Stimulated activated CD8-positive, alpha-beta memory T cell treated with anti-CD3 and anti-CD28 coated beads, Interleukin-15, amount 100 ng/mL, for 48 hours (primary cell): ENCODE data around the gene HPS5.
"Not testable (repeated sequence)": the region's sequence is repeated elsewhere in the genome, so short reads cannot be mapped to it uniquely, and the experiment has no call there.

Experiments
- DNase-seq, 2 donors: peaks; one replicate each; pipeline ENCODE4 v3.0.0-alpha.2; 2020; ENCODE audit warnings: low read depth in 2 of 2

The HPS5 gene

DNA sequence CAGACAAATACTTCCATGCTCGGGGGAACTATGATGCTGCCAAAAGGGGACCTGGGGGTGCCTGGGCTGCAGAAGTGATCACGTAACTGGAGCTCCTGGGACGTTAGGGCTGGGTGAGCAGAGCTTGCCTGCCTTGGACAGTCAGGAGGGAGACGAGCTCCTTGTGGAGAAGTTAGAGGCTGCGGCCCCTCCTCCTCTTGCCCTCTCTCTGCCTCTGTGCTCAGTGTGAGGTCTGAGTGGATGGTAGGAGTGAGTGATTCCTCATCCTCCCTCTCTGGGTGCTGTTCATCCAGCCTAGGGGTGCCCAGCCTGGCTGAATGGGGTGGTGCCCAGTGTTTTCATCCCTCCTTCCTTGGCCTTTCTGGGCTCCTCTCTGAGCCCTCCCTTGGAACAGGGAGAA lies 52.7 kb downstream of the HPS5 start:
- DNase-seq = not testable (repeated sequence)

DNA sequence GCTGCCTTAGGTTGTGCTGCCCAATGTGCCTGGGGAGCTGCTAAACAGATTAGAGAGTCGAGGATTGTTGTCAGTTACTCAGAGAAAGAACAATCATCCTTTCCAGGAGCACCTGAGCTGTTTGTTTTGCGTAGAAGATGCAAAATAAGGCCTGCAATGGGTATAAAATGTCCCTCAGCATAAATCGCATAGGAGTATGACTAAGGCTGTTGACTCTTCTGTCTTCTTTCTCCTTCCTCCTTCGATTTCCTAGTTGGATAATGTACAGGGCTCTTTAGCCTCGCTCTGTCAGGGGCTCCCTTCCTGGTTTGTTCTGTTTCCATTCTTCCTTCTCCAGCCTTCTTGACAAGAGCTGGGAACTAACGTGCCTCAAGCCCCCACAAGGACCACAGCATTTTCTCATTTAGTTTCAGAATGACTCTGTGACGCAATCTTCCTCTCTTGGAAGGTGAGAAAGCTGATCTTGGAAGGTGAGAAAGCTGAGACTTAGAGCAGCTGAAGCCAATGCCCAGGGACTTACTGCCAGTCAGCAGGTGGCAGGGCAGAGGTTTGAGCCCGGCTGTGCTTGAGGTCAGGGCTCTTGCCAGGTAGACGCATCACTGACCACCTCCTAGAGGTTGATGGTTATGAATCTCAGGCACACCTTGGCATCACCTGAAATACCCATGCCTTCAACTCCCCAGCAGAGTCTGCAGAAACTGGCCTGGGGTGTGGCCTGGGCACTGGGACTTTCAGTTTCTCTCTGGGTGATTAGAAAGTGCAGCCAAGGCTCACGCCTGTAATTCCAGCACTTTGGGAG lies 54.4 kb downstream of the HPS5 start:
- not testable (repeated sequence) for DNase-seq

- no peak for DNase-seq
Observed at GRCh38 chr11:18265949-18266348, 56.0 kb downstream of the HPS5 start, which contains the start of gene SAA1. SAA1 (plus strand) TSS chr11:18266264; CDS start chr11:18266888, 624 bp downstream.

DNA sequence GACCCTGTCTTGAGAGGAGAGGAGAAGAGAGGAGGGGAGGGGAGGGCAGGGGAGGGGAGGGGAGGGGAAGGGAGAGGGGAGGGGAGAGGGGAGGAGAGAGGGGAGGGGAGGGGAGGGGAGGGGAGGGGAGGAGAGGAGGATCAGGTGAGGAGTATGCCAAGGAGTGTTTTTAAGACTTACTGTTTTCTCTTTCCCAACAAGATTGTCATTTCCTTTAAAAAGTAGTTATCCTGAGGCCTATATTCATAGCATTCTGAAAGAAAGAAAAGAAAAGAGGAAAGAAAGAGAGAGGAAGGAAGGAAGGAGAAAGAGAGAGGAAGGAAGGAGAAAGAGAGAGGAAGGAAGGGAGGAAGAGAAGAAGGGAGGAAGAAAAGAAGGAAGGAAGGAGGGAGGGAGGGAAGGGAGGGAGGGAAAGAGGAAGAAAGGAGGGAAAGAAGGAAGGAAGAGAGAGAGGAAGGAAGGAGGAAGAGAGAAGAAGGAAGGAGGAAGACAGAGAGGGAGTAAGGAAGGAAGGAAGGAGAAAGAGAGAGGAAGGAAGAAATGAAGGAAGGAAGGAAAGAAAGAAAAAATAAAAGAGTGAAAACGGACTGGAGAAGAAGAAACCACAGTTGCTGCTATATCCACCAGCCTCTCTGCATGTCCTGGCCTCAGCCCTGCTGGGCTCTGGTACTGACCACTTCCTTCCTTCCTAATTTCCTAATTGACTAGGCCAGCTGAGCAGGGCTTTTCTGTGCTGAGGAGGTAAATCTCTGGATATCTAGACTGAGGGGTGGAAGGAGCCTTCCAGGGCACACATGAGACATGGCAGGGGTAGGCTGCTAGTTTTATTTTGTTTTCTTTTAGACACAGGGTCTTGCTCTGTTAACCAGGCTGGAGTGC lies 57.0 kb downstream of the HPS5 start:
- no peak for DNase-seq

DNA sequence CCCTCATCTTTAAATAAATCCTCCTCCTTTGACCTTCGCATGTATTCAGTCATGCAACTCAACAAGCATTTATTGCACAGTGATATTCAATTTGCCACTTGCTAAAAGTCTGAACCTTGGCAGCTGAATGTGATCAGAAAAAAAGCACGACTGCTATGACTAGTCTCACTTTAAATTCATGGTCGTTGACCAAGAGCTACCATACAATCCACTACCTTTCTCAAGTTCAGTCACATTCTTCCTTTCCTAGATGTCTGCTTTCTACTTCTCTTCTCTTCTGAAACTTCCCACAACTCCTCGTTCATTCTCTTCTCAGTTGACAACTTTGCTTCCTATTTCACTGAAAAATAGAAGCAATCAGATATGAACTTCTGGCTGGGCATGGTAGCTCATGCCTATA lies 57.9 kb downstream of the HPS5 start:
- no peak for DNase-seq

DNA sequence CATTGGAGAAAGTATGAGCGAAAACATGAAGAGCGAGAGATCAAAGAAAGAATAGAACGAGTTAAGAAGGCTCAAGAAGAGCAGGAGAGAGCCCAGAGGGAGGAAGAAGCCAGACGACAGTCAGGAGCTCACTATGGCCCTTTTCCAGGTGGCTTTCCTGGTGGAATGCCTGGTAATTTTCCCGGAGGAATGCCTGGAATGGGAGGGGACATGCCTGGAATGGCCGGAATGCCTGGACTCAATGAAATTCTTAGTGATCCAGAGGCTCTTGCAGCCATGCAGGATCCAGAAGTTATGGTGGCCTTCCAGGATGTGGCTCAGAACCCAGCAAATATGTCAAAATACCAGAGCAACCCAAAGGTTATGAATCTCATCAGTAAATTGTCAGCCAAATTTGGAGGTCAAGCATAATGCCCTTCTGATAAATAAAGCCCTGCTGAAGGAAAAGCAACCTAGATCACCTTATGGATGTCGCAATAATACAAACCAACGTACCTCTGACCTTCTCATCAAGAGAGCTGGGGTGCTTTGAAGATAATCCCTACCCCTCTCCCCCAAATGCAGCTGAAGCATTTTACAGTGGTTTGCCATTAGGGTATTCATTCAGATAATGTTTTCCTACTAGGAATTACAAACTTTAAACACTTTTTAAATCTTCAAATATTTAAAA lies 59.1 kb downstream of the HPS5 start:
- not testable (repeated sequence) for DNase-seq

DNA sequence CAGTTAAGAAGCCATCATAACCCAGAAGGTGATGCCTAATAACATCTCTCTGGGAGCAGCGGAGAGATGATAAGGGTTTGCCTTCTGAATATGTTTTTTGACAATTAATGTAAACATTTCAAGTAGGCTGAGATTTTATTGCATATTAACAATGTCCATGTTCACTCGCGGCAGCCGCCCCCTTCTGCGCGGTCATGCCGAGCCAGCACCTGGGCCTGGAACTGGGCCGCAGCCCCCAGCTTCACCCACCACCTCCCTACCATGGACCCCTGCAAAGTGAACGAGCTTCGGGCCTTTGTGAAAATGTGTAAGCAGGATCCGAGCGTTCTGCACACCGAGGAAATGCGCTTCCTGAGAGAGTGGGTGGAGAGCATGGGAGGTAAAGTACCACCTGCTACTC lies 60.2 kb downstream of the HPS5 start:
- no peak for DNase-seq

- no peak for DNase-seq
Observed at GRCh38 chr11:18259259-18259658, 62.7 kb downstream of the HPS5 start.

- DNase-seq = no peak
Observed at GRCh38 chr11:18254781-18255361, 67.1 kb downstream of the HPS5 start.

- DNase-seq = no peak
Observed at GRCh38 chr11:18253778-18254338, 68.1 kb downstream of the HPS5 start.

- DNase-seq = no peak
Observed at GRCh38 chr11:18253233-18253632, 68.7 kb downstream of the HPS5 start.

GRCh38 chr11:18248561-18248960 lies 73.4 kb downstream of the HPS5 start, which contains the start of gene SAA2:
SAA2 (minus strand) TSS chr11:18248668; CDS start chr11:18248011, 657 bp downstream.
- no peak for DNase-seq

- DNase-seq = not testable (repeated sequence)
Observed at GRCh38 chr11:18247191-18247581, 74.8 kb downstream of the HPS5 start.

- DNase-seq = peak; percentile 7 to 9
Observed at GRCh38 chr11:18246379-18247190, 75.4 kb downstream of the HPS5 start.

DNA sequence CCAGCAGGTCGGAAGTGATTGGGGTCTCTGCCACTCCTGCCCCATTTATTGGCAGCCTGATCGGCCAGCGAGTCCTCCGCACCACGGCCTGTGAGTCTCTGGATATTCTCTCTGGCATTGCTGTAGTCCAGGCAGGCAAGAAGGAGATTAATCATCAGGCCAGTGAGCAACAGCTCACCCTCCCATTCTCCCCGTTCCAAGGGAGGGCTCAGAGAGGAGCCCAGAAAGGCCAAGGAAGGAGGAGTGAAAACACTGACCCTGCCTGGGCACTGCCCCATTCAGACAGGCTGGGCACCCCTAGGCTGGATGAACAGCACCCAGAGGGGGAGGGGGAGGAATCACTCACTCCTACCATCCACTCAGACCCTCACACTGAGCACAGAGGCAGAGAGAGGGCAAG lies 76.5 kb downstream of the HPS5 start:
- DNase-seq = no peak

GRCh38 chr11:18243783-18244362 lies 78.1 kb downstream of the HPS5 start:
- DNase-seq = peak; percentile 17 to 19

DNA sequence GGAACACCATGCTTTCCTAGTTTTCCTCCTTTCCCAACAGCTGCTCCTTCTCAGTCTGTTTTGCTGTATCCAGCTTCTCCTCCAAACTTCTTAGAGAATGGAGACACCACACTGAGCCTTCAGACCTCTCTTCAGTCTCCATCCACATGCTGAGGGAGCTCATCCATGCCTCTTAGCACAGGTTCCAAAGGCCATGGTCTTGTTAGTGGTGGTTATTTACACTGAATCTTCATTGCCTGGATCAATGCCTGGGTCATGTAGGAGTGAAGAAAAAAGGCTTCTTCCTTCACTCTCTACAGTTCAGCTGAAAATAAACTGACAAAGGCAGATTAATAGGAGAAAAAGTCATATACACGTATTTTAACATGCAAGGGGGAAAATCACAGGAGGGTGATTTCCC lies 82.3 kb downstream of the HPS5 start:
- no peak for DNase-seq

DNA sequence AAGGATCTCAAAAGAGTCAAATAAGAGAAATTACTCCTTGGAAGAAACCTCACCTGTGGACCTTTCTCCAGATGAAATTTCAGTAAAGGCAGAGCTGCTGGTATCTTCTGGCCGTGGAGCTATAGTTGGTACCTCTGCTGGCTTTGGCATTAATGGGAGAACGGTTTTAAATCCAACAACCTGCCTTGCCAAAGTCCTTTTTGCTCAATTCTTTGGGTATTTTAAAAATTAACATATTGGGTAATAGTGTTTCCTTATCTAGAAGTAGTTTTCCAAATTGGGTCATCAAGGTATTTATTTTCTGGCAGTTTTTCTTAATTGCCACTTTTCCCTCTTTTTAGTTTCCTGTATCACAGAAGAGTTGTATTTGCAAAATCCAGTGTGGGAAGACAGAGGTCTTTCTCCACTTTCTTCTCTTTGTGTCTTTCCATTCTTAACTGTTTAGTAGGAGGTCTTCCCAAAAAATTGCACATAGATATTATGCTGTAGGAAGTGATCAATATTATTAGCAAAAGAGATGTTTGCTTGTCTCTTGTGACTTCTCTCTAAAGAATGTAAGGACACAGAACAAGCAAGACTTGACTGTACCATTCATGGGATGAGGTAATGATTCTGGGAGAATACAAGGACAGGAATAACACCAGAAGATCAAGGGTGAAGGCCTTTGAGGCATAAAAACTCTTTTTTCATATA lies 85.1 kb downstream of the HPS5 start, which contains the start of gene SAA4:
Gene SAA4 (minus strand): TSS at position 139 of the 693 bp plus-strand sequence. CDS start 876 bp downstream, outside the sequence.
- DNase-seq = no peak
